HG02852 (cell line): ENCODE results near the gene GRM4.

Experiments used
- ATAC-seq: cut with Tn5 transposase; IDR thresholded peaks from one replicate; pipeline ENCODE4 v1.9.1; 2021; ENCODE audit warnings: mild to moderate bottlenecking, moderate library complexity; ENCODE audit not compliant: unreplicated experiment

GRM4 gene

GRCh38 chr6:34086558-34086957 lies 59.3 kb downstream of the GRM4 start:
- ATAC-seq = no peak

- ATAC-seq = no peak
Observed at GRCh38 chr6:34085453-34086170, 60.3 kb downstream of the GRM4 start.

- ATAC-seq = no peak
Observed at GRCh38 chr6:34084591-34085290, 61.1 kb downstream of the GRM4 start.

- no peak for ATAC-seq
Observed at GRCh38 chr6:34082864-34083626, 62.8 kb downstream of the GRM4 start.

GRCh38 chr6:34082348-34082747 lies 63.5 kb downstream of the GRM4 start:
- ATAC-seq = no peak

- ATAC-seq = no peak
Observed at GRCh38 chr6:34080357-34080756, 65.5 kb downstream of the GRM4 start.

GRCh38 chr6:34079899-34080298 lies 66.0 kb downstream of the GRM4 start:
- ATAC-seq = no peak

- ATAC-seq = no peak
Observed at GRCh38 chr6:34075906-34076305, 70.0 kb downstream of the GRM4 start.

GRCh38 chr6:34074064-34074742 lies 71.7 kb downstream of the GRM4 start:
- ATAC-seq = no peak

GRCh38 chr6:34073540-34073939 lies 72.3 kb downstream of the GRM4 start:
- ATAC-seq = no peak

GRCh38 chr6:34072727-34073126 lies 73.2 kb downstream of the GRM4 start:
- no peak for ATAC-seq

- ATAC-seq = no peak
Observed at GRCh38 chr6:34071884-34072379, 74.0 kb downstream of the GRM4 start.

GRCh38 chr6:34071136-34071883 lies 74.6 kb downstream of the GRM4 start:
- ATAC-seq = no peak

- no peak for ATAC-seq
Observed at GRCh38 chr6:34070315-34071135, 75.4 kb downstream of the GRM4 start.

- ATAC-seq = no peak
Observed at GRCh38 chr6:34068462-34069044, 77.3 kb downstream of the GRM4 start.

GRCh38 chr6:34067814-34068213 lies 78.1 kb downstream of the GRM4 start:
- no peak for ATAC-seq

GRCh38 chr6:34066772-34067770 lies 78.8 kb downstream of the GRM4 start:
- ATAC-seq = no peak

GRCh38 chr6:34066218-34066571 lies 79.7 kb downstream of the GRM4 start:
- ATAC-seq = no peak
